ENCODE measurements around the gene PLXNB3.
"Not testable (repeated sequence)": the region's sequence is repeated elsewhere in the genome, so short reads cannot be mapped to it uniquely, and the experiment has no call there.

The PLXNB3 gene

DNA sequence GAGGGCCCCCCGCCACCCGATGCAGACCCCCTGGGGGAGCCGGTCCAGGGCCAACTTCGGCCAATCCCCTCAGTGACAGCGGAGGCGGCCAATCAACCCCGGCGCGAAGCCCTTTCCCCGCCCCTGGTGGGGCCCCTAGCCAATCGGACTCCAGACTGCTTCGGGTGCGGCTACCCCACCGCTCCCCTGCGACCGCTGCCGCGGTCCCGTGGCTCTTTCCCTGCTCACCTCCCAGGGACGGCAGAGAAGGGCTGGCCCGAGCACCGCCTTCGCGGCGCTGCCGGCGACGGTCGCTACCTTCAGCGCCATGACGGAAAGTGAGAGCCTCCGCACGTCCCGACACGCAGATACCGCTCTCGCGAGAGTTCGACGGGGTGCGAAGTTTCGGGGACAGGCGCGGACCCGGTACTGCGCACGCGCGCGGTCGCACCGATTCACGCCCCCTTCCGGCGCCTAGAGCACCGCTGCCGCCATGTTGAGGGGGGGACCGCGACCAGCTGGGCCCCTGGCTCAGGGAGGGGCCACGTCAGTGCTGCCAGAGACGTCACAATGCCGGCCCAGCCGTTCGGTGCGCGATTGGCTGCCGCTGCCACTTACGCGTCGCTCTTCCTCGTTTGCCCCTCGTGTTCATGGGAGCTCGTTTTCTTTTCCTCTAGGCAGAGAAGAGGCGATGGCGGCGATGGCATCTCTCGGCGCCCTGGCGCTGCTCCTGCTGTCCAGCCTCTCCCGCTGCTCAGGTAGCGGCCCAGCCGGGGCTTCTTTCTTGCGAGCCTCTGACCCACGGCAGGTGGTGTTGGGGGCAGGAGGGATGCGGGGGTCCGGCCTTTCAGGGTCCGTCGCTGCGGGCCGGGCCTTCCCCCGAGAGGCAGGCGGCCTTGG is 30.2 kb downstream of the PLXNB3 start, which contains the start of the genes IDH3G and SSR4:
Gene IDH3G, minus strand, starts transcription at position 358 of the 879 bp plus-strand sequence. Its CDS starts 49 bp downstream, at position 309.
Gene SSR4, plus strand, starts transcription at position 651 of the 879 bp plus-strand sequence. Its CDS starts 20 bp downstream, at position 671.
- peak; percentile 84 to 92 for DNase-seq

DNA sequence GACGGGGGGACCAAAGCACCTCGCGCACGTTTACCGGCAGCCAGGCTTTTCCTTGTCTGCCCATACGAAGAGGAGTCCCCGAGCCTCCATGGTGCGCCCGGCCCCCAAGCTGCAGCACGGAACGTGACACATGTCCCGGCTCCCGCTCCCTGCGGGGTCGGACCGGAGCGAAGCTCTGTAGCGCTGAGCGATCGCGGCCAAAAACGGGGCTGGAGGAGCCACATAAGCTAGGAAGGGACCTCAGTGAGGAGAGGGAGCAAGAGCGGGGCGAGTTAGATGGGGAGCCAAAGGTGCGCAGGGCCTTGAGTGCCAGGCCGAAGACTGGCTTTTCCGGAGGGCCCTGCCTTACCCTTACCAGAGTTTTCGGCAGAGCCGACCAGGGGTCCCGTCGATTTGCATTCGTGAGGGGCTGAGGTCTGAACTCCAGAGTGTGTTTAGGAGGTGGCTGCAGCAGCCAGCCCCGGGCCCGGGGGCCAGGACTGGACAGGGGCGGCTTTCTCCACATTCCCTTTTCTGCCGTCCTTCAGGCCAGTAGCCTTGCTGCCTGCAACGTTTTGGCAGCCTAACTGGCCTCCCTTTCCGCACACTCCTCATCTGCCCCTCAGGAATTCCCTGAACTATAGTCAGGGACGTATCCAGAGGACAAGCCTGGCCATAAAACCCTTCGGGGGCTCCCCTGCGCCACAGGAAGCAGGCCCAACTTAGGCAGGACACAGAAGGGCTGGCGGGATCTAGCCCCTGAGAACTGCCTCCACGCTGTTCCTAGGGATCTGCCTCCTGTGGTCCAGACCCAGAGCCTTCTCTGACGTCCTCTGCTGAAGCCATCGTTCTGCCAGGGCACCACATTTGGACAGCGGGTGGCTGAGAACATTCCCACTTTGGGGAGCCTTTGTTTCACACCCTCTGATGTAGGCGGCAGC is 31.1 kb downstream of the PLXNB3 start:
- DNase-seq, result no peak

DNA sequence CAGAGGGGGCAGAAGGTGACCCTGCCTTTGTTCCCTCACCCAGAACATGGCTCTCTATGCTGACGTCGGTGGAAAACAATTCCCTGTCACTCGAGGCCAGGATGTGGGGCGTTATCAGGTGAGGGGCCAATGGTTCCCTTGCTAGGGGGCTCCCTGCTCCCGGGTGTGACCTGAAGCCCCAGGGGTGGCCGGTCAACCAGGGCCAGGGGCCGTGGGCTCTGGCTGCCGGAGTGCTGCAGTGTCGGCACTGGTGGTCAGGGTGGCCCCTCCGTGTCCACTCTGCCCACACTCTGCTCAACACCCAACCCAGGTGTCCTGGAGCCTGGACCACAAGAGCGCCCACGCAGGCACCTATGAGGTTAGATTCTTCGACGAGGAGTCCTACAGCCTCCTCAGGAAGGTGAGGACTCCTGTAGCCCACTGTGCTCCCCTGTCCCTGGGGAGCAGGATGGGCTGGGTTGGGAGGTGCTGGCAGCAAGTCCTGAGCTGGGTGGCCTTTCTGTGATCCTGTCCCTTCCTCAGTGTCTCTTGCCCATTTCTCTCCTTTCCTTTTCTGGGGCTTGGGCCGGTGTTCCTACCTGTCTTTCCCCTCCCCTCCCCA is 33.5 kb downstream of the PLXNB3 start:
- DNase-seq, result no peak

DNA sequence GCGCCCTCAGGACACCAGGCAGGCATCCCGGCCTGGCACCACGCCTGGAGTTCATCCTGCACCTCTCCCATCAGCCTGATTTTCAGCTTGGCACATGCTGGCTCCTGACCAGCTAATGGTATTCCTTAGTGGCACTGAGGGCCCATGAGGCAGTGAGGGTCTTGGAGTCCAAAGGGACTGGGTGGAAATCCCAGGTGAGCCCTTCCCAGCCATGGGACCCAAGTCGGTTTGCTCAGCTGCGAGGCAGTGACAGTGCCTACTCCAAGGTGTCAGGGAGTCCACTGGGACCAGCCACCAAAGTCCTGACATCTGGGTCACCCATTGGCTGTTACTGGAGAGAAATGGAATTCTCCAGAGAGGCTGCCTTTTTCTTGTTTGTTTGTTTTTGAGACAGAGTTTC is 35.3 kb downstream of the PLXNB3 start:
- DNase-seq, result no peak

DNA sequence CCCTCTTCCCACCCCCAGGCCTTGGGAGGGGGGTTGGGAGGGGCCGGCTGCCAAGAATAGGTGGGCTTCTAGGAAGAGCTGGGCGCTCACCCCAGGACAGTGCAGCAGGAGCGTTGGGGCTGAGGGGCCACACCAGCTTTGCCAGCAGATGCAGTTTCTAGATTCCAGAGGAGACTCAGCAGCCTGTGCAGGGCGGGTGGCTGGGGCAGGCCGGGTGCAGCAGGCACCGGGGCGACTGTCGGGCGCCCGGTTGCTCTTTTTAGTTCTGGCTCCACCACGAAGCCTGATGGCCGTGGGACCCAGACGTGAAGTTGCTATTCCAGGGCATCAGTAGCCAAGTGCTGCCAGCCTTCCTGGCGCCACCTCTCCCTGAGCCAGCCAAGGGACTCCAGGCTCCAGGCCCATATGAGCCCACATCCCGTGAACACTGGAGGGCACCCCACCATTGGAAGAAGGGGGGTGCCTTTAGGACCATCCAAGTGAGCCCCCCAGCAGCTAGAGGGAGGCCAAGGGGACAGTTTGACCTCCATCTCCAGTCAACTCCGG is 36.2 kb downstream of the PLXNB3 start:
- DNase-seq, result no peak

DNA sequence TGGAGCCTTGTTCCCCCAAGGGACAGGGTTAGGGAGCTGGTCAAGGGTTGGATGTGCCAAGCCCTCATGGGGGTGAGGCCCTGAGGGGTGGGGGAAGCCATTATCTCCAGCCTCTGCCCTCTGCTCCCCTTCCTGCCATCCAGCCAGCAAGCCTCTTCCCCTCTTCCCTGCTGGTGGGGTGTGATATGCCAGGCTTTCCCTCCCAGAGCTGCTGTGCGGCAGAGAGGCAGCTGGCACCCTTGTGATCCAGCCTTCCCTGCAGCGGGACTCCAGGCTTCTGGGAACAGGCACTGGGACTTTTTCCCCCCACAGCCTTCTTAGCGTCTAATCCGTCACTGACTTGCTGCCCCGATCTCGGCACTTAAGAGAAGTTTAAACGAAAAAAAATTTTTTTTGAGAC is 36.7 kb downstream of the PLXNB3 start:
- DNase-seq, result no peak

DNA sequence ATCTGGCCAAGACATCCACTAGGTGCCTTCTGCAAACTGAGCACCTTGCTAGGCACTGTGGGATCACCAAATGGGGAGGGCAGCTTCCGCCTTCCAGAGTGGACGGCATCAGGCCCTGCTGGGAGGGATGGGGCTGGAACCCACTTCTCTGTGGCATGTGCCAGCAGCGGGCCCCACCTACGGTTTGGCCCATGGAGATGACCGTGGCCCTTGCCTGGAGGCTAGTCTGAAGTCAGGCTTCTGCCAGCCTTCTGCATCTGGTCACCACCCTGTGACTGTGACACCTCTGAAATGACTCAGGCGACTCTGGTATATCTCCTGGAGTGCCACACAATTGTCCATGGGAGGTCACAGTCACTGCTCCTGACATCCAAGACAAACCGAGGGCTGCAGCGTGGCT is 37.6 kb downstream of the PLXNB3 start:
- no peak for DNase-seq

DNA sequence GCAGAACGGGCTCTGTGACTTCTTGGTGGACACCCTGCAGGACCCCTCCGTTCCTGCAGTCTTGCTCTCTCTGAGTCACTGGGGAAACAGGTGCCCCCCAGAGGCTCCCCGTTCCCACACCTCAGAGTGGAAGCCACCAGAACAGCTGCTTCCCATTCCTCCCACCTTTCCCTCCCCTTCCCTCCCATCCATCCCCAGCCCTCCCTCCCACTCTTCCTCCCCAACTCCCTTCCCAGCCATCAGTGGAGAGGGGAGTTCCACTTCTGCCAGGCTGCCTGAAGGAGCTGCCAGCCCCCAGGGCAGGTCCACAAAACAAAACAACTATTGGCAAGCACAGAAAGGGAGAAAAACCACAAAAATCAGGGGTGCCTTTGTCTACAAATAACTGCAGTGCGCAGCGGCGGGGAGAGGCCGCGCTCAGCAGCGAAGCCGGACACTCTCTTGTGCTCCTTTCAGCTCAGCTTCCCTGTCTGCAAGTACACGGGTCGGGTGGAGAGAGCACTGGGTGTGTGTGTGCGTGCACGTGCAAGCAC is 38.5 kb downstream of the PLXNB3 start:
- no peak for DNase-seq

DNA sequence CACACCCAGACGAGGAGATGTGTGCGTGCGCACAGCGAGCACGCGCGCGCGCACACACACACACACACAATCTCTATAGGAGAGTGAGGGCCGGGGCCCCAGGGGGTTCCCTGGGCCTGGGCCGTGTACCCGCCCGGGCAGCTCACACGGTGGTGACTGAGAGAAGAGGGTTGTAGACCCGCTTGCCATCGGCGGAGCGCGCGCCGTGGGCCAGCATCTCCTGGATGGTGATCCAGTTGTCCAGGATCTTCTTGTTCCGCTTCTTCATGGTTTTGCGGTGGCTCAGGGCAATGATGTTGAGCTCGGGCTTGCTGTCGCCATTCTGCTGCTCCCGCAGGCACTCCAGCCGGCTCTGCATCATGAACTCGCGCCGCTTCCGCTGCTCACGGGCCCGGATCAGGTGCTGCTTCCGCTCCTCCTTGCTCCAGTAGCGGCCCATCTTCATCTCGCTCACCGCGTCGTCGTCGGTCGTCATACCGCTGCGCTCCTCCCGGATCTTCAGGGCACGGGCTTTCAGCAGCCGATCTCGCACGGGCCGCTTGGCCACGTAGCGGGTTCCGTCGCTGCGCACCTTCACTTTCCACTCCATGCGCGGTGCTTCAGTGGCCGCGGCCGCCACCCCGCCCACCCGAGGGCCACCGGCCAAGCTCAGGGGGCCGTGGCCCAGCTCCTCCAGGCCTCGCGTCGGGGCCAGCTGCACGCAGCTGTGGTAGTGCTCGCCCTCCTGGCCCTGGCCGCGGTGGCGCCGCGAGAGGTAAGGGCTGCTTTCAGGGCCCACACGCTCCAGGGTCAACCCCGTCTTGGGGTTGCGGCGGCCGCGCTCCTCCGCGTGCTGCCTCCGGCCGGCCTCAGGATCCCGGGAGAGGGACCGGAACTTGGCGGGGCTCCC is 39.4 kb downstream of the PLXNB3 start:
- no peak for DNase-seq

DNA sequence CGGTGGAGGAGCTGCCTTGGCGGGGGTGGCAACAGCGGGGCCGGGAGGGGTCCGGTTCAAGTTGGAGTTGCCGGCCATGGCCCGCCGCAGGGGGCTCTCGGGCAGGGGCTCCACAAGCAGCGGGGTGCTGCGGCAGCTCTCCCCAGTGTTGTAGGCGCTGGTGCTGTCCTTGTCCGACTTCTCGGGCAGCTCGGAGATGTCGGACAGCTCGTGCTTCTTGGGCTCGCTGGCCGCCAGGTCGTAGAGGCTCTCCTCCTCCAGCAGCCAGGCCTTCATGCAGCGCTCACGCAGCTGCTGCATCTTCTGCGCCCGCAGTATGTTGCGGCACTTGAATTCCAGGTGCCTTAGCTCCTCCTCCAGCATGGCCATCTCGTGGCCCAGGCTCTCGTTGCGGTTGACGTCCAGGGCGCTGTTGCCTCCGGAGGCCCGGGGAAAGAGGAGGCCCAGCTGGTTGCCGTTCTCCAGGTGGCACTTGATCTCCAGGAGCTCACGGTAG is 40.1 kb downstream of the PLXNB3 start:
- no peak for DNase-seq

DNA sequence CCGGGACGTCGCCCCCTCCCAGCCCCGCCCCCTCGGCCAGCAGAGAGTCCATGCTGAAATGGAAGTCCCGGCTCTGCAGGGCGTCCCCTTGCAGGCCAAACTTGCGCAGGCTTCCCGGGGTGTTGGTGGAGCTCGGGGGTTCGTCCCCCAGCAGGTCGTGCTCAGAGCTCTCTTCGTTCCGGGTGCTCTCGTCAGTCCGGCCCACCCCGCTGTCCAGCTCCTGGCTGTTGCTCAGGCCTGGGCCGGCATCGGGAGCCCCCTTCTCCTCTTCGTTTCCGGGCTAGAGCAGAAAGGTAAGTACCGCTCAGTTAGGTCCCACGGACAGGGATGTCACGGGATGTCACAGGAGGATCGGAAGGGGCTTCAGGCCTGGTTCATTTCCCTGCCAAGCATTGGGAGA is 40.6 kb downstream of the PLXNB3 start:
- DNase-seq, result no peak

DNA sequence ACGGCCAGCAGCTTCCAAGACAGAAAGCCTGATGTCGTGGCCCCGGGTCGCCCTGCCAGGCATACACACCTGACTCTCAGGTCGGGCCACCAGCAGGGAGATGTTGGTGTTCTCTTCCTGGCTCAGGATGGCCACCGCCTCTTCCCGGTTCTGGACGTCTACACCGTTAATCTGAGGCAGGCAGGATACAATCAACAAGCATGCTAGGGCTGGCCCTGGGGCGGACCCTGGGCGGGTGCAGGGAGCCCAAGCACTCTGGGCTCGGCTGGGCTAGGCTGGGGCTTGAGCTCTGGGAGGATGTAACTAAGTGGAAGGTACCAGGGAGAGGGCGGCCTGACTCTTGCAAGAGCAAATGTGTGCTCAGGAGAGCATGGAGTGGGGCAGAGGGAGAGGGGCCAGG is 41.4 kb downstream of the PLXNB3 start:
- DNase-seq, result no peak

DNA sequence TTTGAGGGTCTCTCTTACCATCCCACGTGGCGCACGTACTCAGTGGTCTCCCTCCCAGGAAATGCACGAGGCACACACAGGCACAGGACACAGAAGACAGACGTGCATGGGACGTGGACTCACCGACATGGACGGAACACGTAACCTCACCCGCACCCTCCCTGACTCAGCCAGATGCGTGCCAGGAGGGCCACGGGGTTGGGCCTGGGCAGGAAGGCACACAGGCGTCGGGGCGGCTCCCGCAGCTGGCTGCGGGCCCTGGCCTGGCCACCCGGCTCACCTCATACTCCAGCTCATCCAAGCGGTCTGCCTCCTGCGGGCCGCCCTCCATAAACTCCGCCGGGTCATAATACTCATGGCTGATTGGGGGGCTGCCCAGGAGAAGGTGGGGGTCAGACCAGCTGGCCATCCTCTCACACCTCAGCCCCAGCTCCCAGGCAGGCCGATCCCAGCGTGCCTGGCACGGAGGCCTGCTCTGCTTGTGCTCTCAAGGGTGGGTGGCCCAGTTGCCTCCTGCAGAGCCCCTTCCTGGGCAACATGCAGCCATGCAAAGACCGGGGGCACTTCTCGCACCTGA is 43.0 kb downstream of the PLXNB3 start:
- DNase-seq, result no peak

DNA sequence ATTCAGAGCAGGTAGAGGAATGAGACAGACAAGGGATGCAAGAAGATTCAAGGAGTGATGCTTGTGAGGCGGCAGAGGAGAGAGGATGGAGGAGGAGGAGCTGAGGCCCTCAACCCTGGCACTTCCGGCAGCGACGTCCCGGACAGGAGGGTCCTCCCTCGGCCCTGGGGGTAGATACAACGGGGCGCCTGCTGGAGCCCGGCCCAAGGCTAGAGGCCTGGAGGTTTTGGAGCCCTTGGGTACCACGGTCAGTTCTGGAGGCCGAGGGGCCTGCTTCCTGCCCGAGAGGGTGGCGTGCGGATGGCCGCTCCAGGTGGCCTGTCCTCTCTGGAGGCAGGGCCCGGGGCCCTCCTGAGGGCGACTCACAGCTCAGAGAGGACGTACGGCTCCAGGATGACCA is 43.9 kb downstream of the PLXNB3 start:
- DNase-seq, result no peak

DNA sequence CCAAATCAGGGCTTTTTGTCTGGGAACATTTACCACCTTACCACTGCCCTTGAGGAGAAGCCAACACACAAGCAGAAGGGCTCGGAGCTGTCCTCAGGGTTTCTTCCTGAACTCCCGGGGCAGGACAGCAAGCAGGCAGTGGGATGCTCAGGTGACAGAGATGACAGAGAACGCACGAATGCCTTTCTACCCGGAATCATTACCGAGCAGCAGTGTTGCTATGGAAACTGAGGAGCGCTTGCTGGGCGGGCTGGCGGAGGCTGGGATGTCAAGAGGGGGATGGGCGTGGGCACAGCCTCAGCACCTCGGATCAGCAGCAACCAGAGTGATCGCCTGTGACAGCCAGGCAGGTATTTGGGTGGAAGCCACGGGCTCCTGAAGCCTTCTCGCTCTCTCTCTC is 48.2 kb downstream of the PLXNB3 start:
- no peak for DNase-seq

DNA sequence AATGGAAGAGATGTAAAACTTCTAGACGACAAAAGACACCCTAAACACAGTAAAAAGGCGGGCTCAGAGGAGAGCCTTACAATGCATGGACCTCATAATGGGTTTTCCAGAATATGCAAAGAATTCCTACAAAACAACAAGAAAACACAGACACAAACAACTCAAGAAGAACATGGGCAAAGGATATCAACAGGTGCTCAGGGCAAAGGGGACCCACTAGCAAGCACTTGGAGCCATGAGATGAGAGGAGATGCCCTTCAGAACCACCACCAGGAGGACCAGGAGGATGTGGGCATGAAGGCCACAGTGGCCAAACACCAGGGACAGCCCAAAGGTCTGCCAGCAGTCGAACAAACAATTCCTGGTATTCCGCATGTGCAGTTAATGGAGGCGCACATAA is 49.1 kb downstream of the PLXNB3 start:
- no peak for DNase-seq

DNA sequence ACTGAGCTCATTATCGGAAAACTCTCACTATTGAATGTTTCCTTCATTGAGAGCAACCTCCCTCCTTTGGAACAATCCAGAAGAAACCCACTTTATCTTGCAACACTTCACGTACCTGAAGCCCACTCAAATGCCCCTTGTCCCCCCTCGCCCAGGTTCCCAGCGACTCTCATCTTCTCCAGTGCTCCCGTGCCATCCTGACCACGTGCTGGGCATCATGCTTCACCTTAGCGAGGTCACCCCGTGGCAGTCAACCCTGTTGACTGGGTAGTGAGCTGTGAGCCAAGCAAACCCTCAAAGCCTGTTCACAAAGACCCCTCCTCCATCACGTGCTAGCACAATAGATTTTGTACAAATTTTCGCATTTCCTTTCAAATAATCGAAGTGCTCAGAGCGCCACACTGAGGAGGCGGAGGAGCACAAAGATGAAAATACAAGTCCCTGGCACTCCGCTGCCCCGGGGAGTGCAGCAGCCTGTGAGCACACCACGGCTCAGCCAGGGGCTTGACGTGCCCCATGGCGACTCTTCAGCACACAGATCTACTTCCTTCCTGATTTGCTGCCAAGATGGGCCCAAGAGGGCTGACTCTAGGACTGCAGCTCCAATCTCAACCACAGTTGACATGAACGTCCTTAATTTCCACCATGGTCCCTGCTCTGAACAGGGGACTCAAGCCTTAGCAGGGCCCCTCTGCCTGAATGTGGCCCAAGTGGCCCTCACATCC is 50.7 kb downstream of the PLXNB3 start:
- no peak for DNase-seq

DNA sequence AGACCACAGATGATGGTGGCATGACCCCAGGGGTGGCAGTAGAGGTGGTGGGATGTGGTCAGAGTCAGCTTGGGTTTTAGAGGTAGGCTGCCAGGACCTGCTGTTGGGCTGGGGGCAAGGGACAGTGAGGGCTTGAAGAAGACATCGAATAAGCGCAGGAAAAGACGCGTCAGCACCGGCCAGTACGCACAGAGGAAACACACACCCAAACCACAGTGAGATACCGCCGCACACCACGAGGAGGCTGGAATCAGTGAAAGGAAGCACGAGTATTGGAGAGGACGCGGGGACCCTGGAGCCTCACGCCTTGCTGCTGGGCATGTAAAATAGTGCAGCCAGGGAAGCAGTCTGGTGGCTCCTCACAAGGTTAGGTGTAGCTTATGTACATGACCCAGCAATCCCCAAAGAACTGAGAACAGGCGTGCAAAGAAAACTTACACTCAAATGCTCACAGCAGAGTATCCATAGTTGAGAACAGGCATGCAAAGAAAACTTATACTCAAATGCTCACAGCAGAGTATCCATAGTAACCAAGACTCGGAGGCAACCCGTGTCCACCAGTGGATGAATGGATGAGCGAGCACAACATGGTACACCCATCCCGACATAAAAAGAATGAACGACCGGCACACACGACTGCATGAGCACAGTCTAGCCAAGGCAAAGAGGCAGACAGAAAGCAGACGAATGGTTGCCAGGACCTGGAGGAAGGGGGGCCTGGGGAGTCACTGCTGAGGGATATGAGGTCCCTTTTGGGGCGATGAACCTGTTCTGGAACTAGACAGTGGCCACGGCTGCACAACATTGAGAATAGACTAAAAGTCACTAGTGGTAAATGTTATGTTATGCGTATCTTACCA is 53.0 kb downstream of the PLXNB3 start:
- no peak for DNase-seq

DNA sequence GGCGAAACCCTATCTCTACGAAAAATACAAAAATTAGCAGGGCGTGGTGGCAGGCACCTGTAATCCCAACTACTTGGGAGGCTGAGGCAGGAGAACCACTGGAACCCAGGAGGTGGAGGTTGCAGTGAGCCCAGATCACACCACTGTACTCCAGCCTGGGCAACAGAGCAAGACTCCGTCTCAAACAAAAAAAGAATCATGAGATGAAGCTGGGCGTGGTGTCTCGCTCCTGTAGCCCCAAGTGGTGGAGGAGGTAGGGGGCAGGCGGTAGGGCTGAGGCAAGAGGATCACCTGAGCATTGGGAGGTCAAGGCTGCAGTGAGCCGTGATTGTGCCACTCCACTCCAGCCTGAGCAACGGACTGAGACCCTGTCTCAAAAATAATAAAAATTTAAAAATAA is 54.0 kb downstream of the PLXNB3 start:
- not testable (repeated sequence) for DNase-seq

Measured in hippocampal formation (tissue), 2 donors.